ENCODE data around the gene GAS2.

- TF ChIP-seq CTCF (conservative IDR thresholded peaks at IDR 0.05) (no peak), EZH2 (IDR thresholded peaks at IDR 0.05; ENCODE audit: low read depth) (no peak)
These were observed 101.9 kb downstream of the GAS2 start for GRCh38 chr11:22768281-22768680.

All from PC-9 (cell line).